HG03575 (cell line): Measurements from ENCODE around the gene ATP2A1.
"Not testable (repeated sequence)": the region's sequence is repeated elsewhere in the genome, so short reads cannot be mapped to it uniquely, and the experiment has no call there.

ENCODE experiments used
- ATAC-seq: cut with Tn5 transposase; IDR thresholded peaks from one replicate; pipeline ENCODE4 v1.9.1; 2021; ENCODE audit not compliant: unreplicated experiment, insufficient number of reproducible peaks, low FRiP score; ENCODE audit errors: extremely low read depth

Gene ATP2A1

GRCh38 chr16:28879261-28879840, 1.1 kb downstream of the ATP2A1 start:
- ATAC-seq = no peak

- no peak for ATAC-seq
Observed at GRCh38 chr16:28879841-28880588, 1.7 kb downstream of the ATP2A1 start.

GRCh38 chr16:28880589-28880915, 2.3 kb downstream of the ATP2A1 start:
- no peak for ATAC-seq

GRCh38 chr16:28880955-28881354, 2.7 kb downstream of the ATP2A1 start:
- ATAC-seq = no peak

- ATAC-seq = not testable (repeated sequence)
Observed at GRCh38 chr16:28881565-28881964, 3.3 kb downstream of the ATP2A1 start.

- no peak for ATAC-seq
Observed at GRCh38 chr16:28882551-28883160, 4.4 kb downstream of the ATP2A1 start.

- no peak for ATAC-seq
Observed at GRCh38 chr16:28883221-28883996, 5.1 kb downstream of the ATP2A1 start.

- no peak for ATAC-seq
Observed at GRCh38 chr16:28884045-28884444, 5.8 kb downstream of the ATP2A1 start.

- no peak for ATAC-seq
Observed at GRCh38 chr16:28886945-28887344, 8.7 kb downstream of the ATP2A1 start.

- not testable (repeated sequence) for ATAC-seq
Observed at GRCh38 chr16:28890355-28890754, 12.1 kb downstream of the ATP2A1 start.

- ATAC-seq = no peak
Observed at GRCh38 chr16:28891964-28892890, 13.9 kb downstream of the ATP2A1 start.

- no peak for ATAC-seq
Observed at GRCh38 chr16:28893291-28893690, 15.0 kb downstream of the ATP2A1 start.

GRCh38 chr16:28895609-28896008, 17.3 kb downstream of the ATP2A1 start:
- no peak for ATAC-seq

- ATAC-seq = no peak
Observed at GRCh38 chr16:28897826-28898225, 19.5 kb downstream of the ATP2A1 start.

- no peak for ATAC-seq
Observed at GRCh38 chr16:28898266-28898665, 20.0 kb downstream of the ATP2A1 start.

- ATAC-seq = no peak
Observed at GRCh38 chr16:28898942-28899341, 20.7 kb downstream of the ATP2A1 start.

GRCh38 chr16:28899882-28900590, 21.7 kb downstream of the ATP2A1 start:
- ATAC-seq = no peak

- ATAC-seq = no peak
Observed at GRCh38 chr16:28900601-28901000, 22.3 kb downstream of the ATP2A1 start.
